Stimulated activated CD4-positive, alpha-beta T cell treated with anti-CD3 and anti-CD28 coated beads, Interleukin-1b, Interleukin-23, amount 100 ng/mL, for 1 hour (primary cell): ENCODE measurements around the gene FANCI.

Experiments
- DNase-seq, 2 donors: peaks; one replicate each; pipeline ENCODE4 v3.0.0-alpha.2; 2020; ENCODE audit warnings: low read depth in 2 of 2

Gene FANCI

GRCh38 chr15:89307046-89307587 lies 63.3 kb downstream of the FANCI start:
- DNase-seq, result no peak

- no peak for DNase-seq
Measured at GRCh38 chr15:89307791-89308190, 64.0 kb downstream of the FANCI start.

DNA sequence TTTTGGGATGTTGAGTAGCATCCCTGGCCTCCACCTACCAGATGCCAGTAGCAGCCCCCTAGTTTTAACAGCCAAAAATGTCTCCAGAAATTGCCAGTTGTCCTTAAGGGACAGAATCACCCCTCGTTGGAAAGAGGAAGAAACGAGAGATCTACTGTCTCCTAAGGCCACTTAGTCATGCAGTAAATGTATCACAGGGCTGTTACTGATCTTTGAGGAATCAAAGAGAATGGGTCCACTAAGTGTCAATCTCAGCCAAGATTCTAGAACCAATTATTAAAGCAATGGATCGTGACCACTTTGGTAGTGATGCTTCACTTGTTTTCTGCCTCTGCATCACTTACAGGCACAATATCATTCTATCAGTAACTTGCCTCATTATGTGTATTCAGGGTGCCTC lies 64.5 kb downstream of the FANCI start:
- no peak for DNase-seq

DNA sequence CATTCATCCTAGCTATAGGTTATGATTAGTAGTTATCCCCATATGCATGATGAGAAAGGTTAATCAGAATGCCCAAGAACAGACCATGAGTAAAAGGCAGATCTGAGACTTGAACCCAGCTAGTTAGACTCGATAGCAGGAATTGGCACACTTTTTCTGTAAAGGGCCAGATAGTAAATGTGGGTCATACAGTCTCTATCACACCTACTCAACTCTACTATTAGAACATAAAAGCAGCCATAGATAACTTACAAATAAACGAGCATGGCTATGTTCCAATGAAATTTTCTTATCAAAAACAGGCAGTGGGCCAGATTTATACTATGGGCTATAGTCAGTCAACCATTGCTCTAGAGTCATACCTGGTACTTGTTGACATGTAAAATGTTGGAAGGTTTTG lies 66.2 kb downstream of the FANCI start:
- DNase-seq, result no peak

DNA sequence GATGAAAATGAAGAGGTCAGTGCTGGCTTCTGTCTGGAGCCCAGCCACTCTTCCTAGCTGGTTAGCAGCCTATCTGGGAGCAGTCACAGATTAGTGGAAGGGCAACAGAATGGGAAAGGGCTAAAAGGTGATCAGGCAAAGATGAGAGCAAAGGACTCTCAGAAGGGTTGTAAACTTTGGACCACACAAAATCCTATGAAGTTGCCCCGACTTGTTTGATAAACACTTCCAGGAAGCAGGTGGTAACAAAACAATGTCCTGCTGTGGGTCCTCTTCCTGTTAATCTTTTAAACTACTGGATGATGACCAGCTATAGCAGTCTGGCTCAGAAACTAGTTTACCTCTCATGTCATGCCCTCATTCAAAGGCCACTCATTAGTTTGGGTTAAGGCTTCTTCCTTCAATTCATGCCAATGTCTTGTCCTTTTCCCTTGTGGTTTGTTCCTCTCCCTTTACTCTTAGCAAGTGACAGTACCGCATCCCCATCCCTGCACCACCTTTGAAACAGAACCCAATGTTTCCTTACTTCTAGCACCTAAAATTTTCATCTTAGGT lies 71.7 kb downstream of the FANCI start:
- DNase-seq, result no peak

DNA sequence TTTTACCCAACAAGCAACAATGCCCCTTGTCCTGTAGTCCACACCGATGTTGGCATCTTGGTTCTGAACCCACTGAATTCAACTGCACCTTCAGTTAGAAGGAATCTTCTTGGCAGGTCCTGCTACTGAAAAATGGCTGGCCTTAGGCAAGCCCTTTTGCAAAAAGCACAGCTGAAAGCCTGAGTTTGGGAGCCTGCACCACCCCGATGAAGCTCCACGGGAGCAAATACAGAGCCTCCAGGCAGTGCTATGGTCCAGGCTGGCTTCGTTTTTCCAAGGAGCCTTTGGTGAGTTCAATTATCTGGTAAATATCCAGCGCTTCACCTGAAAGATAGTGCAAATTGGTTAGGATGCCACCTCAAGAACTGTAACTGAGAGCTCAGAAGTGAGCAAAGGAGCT lies 72.7 kb downstream of the FANCI start:
- DNase-seq, result no peak

DNA sequence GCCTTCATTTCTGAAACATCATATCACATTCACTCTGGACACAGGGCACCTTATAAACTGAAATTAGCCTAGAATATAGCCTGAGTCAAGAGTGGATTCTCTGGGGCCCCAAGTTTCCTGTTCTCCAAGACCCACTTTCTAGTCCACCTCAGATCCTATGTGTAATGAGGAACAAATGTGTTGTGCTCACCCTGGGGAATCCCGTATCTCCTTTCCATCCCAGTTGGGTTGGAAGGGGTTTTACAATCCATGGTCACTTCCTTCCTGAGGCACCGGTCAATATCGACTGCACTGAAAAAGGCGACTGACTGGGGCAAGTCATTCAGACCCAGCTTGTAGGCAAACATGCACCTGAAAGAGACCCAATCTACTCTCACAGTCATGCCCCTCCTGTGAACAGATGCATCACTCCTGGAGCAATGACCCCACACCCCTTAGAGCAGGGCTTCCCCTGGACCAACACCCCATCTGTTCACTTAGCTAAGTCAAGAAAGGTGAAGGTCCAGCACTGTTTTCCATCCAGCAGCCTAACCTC lies 73.5 kb downstream of the FANCI start:
- no peak for DNase-seq

DNA sequence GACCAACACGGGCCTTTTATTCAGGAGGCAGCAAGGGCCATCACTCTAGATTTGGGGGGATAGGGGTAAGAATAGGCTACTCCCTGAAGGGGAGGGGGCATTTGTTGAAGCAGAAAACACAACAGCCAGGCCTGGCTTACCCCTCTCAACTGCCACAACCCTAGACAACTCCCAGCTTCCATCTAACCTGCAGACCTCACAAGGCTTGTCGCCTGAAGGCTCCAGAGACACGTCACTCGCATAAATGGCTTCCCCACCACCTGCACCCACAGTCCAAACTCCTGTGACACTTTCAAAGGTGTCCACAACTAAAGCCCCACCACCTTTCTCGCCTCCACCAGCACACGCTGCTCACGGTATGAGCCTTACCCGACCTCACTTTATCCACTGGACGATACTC lies 75.9 kb downstream of the FANCI start:
- DNase-seq, result no peak

GRCh38 chr15:89320200-89320599 lies 76.4 kb downstream of the FANCI start:
- no peak for DNase-seq

- no peak for DNase-seq
Measured at GRCh38 chr15:89321521-89322410, 78.0 kb downstream of the FANCI start.

DNA sequence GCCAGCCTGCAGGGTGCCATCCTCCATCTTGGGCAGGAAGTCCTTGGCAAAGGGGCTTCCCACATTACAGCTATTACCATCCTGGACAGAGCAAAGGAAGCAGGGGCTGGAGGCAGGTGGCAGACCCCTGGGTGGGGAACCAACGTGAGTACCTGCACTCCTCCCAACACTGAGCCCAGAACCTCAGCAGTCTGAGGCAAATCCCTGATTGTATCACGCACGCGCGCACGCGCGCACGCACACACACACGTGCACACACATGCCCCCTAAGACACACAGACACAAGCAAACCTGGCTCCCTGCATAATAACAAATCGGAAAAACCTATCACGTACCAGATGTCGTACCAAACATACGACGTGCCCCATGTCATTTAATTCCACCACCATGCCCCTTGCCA lies 79.0 kb downstream of the FANCI start:
- DNase-seq, result no peak

GRCh38 chr15:89323825-89324224 lies 80.0 kb downstream of the FANCI start:
- no peak for DNase-seq

DNA sequence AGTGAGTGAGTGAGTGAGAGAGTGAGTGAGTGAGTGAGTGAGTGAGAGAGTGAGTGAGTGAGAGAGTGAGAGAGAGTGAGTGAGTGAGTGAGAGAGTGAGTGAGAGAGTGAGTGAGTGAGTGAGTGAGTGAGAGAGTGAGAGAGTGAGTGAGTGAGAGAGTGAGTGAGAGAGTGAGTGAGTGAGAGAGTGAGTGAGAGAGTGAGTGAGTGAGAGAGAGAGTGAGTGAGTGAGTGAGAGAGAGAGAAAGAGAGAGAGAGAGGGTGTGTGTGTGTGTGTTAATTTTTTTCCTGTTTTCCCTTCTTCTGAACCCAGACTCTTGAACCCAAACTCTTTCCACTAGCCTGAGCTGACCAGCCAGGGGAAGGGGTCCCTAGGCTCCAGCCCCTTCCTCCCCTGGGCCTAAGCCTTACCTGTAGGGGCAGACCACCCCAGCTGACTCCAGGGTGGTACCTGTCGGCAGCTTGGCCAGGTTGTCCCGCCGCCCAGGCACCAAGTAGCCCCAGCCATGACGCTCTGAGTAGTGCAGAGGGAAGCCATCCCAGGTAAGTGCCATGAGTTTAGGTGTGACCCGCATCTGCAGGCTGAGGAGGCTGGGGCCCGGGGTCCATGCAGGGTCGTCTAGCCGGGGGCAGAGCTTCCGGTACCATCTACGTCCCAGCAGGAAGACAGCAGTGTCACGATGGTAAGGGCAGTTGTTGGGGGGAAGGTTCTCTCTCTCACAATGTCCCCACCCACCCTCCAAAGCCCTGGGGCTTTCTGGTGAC lies 81.4 kb downstream of the FANCI start:
- no peak for DNase-seq

GRCh38 chr15:89326316-89326715 lies 82.5 kb downstream of the FANCI start:
- no peak for DNase-seq

GRCh38 chr15:89327113-89327512 lies 83.3 kb downstream of the FANCI start:
- no peak for DNase-seq

DNA sequence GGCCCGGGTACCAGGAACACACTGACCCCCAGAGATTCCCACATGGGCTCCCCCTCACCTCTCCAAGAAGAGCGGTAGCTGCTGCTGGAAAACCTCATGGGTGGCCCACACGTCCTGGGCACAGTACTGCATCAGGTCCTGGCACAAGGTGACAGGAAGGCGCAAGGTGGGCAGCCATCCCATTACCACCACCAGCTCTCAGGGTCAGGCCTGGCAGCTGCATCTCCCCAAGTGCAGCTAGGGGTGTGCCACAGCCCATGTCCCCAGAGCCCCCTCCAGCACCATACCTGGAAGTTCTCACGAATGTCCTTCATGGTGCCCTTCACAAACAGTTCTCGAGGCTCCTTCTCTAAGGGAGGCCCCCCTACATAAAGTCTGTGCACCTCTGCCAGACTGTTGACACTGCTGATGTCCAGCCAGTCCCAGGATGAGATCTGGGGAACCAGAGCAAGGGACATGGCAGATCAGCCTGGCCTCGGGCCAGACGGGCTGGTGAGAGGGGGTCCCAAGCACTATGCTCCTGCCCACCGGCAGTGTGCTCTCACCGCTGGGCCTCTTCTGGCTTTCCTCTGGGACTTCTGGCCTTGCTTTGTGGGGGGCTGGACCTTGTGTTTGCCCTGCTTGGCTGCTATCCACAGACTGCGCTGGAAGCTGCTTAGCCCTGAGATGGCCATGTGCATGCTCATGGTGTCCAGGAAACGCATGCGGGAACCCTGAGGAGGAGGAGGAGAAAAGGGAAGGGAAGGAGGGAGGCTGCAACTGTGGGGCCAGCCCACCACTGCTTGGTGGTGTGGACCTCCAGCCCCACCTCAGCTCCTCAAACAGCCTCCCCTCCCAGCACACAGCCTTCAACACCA lies 84.8 kb downstream of the FANCI start:
- DNase-seq, result no peak

DNA sequence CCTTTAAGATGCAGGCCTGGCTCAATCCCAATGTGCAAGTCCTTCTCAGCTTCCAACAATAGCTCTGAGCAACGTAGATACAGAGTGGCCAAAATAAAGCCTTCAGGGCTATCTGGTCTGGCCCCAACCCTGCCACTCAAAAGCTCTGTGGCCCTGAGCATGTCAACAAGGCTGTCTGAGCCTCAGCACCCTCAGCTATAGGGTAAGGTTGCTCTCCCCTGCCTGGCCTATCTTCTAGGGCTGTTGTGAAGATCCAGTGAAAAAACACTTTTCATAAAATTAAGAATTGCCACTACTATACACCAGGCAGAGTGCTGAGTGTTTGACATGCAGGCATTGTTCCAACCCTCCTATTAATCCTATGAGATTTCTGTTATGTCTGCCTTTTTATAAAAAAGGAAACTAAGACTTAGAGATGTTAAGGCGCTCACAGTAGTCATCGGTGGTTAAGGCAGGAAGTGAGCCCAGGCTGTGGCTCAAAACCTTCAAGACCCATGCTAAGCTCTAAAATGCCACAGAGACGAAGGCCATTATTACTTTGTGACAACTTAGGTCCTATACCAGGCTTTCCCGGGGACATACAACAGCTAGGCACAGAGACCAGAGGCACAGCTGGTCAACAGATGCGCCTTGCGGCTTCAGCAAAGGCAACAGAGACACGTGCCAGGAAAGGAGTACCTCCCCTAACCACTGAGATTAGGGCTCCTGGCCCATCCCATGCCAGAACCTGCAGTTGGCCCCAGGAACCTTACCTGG lies 85.7 kb downstream of the FANCI start:
- no peak for DNase-seq

DNA sequence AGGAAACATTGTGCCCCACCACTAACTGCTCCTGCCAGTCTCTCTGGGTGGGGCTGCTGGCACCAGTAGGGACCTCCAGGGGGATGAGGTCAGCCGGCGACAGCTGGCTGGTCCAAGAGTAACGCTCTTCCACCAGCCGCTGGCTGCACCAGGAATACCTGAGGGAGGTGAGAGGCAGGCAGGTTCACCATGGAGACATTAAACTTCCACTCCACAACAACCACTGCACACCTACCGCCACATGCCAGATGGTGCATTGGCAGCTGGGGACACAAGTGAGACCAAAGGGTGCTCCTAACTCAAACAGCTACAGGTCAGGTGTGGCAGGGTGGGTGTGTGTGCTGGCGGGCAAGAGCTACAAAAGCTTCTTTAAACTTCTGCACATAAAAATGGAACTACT lies 86.3 kb downstream of the FANCI start:
- no peak for DNase-seq

DNA sequence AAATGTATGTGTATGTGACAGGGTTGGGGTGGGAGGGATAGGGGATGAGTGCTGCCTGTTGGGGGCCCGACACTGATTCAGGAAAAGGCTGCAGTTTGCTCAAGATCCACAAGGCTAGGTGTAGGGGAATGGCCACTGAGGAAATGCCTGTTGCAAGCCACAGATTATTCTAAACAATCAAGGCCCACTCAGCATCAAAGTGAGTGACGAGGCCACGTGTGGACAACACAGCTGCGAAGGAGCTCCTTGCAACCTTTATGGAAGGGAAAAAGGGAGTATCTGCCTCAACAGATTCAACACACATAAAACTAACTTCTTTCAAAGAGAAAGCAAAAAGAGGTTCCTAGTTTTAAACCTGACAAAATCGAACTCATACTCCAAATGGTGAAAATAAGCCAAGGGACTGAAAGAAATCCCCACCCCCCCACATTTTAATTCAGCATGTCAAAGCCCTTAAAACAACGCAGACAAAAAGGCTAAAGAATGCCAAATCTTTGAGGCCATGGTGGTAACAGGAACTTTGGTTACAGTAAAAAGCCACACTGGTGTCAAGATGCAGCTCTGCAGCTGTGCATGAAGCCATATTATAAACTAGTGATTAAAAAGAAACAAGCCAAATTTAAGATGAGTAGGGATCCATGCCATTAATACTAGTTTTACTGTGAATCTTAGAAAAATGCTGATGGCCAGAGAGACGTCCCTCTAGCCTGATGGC lies 87.3 kb downstream of the FANCI start:
- no peak for DNase-seq

GRCh38 chr15:89332446-89332845 lies 88.7 kb downstream of the FANCI start:
- no peak for DNase-seq
